ENCODE data around the gene GOLIM4. TPM values are rescaled to one million over a fixed set of nuclear protein-coding genes. Genes with fewer than 3 reads are reported as not detected.

The GOLIM4 gene
- total and polyA plus RNA-seq, 2 of the 13 experiments (the other 11 are each of a cell fraction or from before 2014, with no cell fraction given), result 10.9 to 47.7 TPM

DNA sequence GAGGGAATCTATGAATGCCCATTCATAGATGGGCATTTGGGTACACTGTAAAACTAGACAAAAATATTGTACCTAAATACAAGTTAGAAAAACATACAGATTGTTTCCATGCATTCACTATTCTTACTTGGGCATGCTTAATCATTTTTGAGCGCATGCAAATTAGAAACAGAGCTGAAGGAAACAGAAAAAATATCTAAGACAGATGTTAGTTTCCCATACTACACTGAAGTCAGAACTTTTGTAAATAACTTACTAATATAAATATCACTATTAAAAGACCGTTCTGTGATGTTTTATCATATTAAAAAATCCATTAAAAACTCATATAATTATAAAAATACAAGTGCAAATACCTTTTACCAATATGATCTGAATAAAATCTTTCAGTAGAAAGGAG is 58.7 kb downstream of the GOLIM4 start:
- ChIA-PET CTCF (ENCODE audit: low intra/inter-chr PET ratio, low total read pairs) (no interaction called here), POLR2A (no interaction called here)
- Histone ChIP-seq H3K4me2 (ENCODE audit: low read depth, low read length) (no peak overlapping the region), H3K27me3 (ENCODE audit: control insufficient read depth in 1 of 2, insufficient read depth in 2 of 2, low read length in 2 of 2) (no peaks in the 10 kb centered on the region), H3K9ac (ENCODE audit: insufficient read depth, low read depth, low read length) (no peak overlapping the region), H2AFZ (ENCODE audit: low read length) (no peak overlapping the region), H3K9me3 (ENCODE audit: low read length) (no peaks in the 10 kb centered on the region), H3K27ac (ENCODE audit: extremely low read length, insufficient read depth, low read length) (no peak overlapping the region), H3K79me2 (ENCODE audit: insufficient read depth, low read length) (no peaks in the 10 kb centered on the region), H3K4me1 (ENCODE audit: insufficient read depth, low read length) (no peaks in the 10 kb centered on the region), H3K36me3 (replicated peaks in 1 of 2; ENCODE audit: control insufficient read depth in 1 of 2, insufficient read depth in 2 of 2, low read length in 2 of 2) (peaks cover 7 to 37% of the 10 kb centered on the region in 2 experiments), H3K4me3 (replicated peaks in 1 of 3; ENCODE audit: insufficient read depth in 1 of 3, low read depth in 2 of 3, low read length in 3 of 3) (no peak overlapping the region), H4K20me1 (ENCODE audit: insufficient read depth, low read length) (no peaks in the 10 kb centered on the region)
- BruUV-seq (replicated peaks), result no TSS peak
- intact Hi-C loops (cut with micrococcal nuclease; ENCODE audit: unreplicated experiment), result no loop called here
- FAIRE-seq, result no peak
- TF ChIP-seq, protein P1, sequence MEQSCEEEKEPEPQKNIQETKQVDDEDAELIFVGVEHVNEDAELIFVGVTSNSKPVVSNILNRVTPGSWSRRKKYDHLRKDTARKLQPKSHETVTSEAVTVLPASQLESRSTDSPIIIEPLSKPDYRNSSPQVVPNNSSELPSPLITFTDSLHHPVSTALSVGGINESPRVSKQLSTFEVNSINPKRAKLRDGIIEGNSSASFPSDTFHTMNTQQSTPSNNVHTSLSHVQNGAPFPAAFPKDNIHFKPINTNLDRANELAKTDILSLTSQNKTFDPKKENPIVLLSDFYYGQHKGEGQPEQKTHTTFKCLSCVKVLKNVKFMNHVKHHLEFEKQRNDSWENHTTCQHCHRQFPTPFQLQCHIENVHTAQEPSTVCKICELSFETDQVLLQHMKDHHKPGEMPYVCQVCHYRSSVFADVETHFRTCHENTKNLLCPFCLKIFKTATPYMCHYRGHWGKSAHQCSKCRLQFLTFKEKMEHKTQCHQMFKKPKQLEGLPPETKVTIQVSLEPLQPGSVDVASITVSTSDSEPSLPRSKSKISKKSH (CRISPR knock-in tag; IDR thresholded peaks at IDR 0.05; ENCODE audit: borderline replicate concordance), result no peak
- no peak for TF ChIP-seq PHF5A (CRISPR knock-in tag; IDR thresholded peaks at IDR 0.05; ENCODE audit: low read depth, unreplicated experiment)
- no peak for TF ChIP-seq ZNF672 (CRISPR knock-in tag; IDR thresholded peaks at IDR 0.05)
- no peak for TF ChIP-seq ZNF496 (CRISPR knock-in tag; IDR thresholded peaks at IDR 0.05; ENCODE audit: insufficient replicate concordance)
- TF ChIP-seq, protein P2, sequence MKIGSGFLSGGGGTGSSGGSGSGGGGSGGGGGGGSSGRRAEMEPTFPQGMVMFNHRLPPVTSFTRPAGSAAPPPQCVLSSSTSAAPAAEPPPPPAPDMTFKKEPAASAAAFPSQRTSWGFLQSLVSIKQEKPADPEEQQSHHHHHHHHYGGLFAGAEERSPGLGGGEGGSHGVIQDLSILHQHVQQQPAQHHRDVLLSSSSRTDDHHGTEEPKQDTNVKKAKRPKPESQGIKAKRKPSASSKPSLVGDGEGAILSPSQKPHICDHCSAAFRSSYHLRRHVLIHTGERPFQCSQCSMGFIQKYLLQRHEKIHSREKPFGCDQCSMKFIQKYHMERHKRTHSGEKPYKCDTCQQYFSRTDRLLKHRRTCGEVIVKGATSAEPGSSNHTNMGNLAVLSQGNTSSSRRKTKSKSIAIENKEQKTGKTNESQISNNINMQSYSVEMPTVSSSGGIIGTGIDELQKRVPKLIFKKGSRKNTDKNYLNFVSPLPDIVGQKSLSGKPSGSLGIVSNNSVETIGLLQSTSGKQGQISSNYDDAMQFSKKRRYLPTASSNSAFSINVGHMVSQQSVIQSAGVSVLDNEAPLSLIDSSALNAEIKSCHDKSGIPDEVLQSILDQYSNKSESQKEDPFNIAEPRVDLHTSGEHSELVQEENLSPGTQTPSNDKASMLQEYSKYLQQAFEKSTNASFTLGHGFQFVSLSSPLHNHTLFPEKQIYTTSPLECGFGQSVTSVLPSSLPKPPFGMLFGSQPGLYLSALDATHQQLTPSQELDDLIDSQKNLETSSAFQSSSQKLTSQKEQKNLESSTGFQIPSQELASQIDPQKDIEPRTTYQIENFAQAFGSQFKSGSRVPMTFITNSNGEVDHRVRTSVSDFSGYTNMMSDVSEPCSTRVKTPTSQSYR (CRISPR knock-in tag; IDR thresholded peaks at IDR 0.05; ENCODE audit: borderline replicate concordance), result no peak
- no peak for TF ChIP-seq ZNF253 (CRISPR knock-in tag; IDR thresholded peaks at IDR 0.05; ENCODE audit: borderline replicate concordance)
- no peak for TF ChIP-seq HOXA9 (CRISPR knock-in tag; IDR thresholded peaks at IDR 0.05; ENCODE audit: borderline replicate concordance)
- no peak for TF ChIP-seq SP5 (CRISPR knock-in tag; IDR thresholded peaks at IDR 0.05; ENCODE audit: borderline replicate concordance, low read depth)
- TF ChIP-seq, protein P3, sequence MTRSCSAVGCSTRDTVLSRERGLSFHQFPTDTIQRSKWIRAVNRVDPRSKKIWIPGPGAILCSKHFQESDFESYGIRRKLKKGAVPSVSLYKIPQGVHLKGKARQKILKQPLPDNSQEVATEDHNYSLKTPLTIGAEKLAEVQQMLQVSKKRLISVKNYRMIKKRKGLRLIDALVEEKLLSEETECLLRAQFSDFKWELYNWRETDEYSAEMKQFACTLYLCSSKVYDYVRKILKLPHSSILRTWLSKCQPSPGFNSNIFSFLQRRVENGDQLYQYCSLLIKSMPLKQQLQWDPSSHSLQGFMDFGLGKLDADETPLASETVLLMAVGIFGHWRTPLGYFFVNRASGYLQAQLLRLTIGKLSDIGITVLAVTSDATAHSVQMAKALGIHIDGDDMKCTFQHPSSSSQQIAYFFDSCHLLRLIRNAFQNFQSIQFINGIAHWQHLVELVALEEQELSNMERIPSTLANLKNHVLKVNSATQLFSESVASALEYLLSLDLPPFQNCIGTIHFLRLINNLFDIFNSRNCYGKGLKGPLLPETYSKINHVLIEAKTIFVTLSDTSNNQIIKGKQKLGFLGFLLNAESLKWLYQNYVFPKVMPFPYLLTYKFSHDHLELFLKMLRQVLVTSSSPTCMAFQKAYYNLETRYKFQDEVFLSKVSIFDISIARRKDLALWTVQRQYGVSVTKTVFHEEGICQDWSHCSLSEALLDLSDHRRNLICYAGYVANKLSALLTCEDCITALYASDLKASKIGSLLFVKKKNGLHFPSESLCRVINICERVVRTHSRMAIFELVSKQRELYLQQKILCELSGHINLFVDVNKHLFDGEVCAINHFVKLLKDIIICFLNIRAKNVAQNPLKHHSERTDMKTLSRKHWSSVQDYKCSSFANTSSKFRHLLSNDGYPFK (CRISPR knock-in tag; IDR thresholded peaks at IDR 0.05; ENCODE audit: borderline replicate concordance), result no peak
- no peak for TF ChIP-seq ZNF225 (CRISPR knock-in tag; IDR thresholded peaks at IDR 0.05)
- no peak for TF ChIP-seq ATF7-NPFF (CRISPR knock-in tag; IDR thresholded peaks at IDR 0.05; ENCODE audit: low read depth)
- TF ChIP-seq ZNF430 (CRISPR knock-in tag; IDR thresholded peaks at IDR 0.05), result no peak
- no peak for TF ChIP-seq HHEX (CRISPR knock-in tag; IDR thresholded peaks at IDR 0.05)
- TF ChIP-seq TRIM24 (CRISPR knock-in tag; IDR thresholded peaks at IDR 0.05), result no peak
- no peak for DNase-seq (ENCODE audit: low spot score)
- WGBS (ENCODE audit: low lambda C conversion rate), result 97% methylated on average over 2 of the region's 2 CpGs
- ATAC-seq, result no peak
- in situ Hi-C loops (cut with HindIII; ENCODE audit: extremely low pct_ligation_motif_present, low pct_unique_long_range_greater_than_20kb), result no loop called here

All from HepG2 (cell line).